ENCODE results near the gene KCNJ11. TPM values are rescaled to one million over a fixed set of nuclear protein-coding genes. Genes with fewer than 3 reads are reported as not detected.

KCNJ11 gene
- total RNA-seq, 2 experiments from 2014 or later, result 4.2 to 5.7 TPM

DNA sequence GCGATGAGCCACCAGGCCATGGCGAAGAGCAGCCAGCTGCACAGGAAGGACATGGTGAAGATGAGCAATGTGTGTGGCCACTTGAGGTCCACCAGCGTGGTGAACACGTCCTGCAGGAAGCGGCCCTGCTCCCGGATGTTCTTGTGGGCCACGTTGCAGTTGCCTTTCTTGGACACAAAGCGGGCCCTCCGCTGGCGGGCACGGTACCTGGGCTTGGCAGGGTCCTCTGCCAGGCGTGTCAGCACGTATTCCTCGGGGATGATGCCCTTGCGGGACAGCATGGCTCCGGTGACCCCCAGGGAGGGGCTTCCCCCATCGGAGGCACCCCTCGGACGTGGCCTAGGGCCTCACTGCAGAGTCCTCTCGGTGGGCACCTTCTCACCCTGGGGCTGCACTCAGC lies 648 bp downstream of the KCNJ11 start:
- DNase-seq, result no peak
- H3K9me3 Mint-ChIP-seq (ENCODE audit: insufficient read depth), result no peaks in the 10 kb centered on the region
- no peak overlapping the region for H3K27ac Mint-ChIP-seq
- no peak for ATAC-seq
- H3K4me1 Mint-ChIP-seq (ENCODE audit: low read depth), result peaks cover 17% of the 10 kb centered on the region
- POLR2A ChIA-PET, result no interaction called here
- no peaks in the 10 kb centered on the region for H3K36me3 Mint-ChIP-seq (ENCODE audit: low read depth)
- H3K4me3 Mint-ChIP-seq, result peak overlapping the region; percentile 45
- peaks cover 11% of the 10 kb centered on the region for H3K27me3 Mint-ChIP-seq (ENCODE audit: low read depth)
- CTCF ChIA-PET, result interaction anchor here (0.8 to 3.5 kb wide), 6 partner anchors 14 to 140 kb away, joined by 3 to 25 read pairs (median 4); no protein-coding TSS in a partner anchor

DNA sequence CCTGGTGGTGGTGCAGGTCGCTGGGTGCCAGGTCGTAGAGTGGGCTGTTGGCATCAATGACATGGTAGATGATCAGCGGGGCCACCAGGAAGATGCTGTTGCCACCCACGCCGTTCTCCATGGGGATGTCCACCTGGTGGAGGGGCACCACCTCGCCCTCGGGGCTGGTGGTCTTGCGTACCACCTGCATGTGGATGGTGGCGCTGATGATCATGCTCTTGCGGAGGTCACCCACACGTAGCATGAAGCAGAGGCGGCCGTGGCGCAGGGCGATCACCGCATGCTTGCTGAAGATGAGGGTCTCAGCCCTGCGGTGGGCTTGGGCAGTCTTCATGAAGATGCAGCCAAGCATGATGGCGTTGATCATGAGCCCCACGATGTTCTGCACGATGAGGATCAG lies 1.2 kb downstream of the KCNJ11 start:
- no peaks in the 10 kb centered on the region for H3K9me3 Mint-ChIP-seq (ENCODE audit: insufficient read depth)
- peaks cover 17% of the 10 kb centered on the region for H3K4me1 Mint-ChIP-seq (ENCODE audit: low read depth)
- no peak for ATAC-seq
- DNase-seq, result no peak
- POLR2A ChIA-PET, result no interaction called here
- peaks cover 11% of the 10 kb centered on the region for H3K27me3 Mint-ChIP-seq (ENCODE audit: low read depth)
- CTCF ChIA-PET, result interaction anchor here (0.7 to 3.5 kb wide), 9 partner anchors 26 to 141 kb away, joined by 3 to 25 read pairs (median 3); no protein-coding TSS in a partner anchor
- H3K4me3 Mint-ChIP-seq, result peak overlapping the region; percentile 45
- no peaks in the 10 kb centered on the region for H3K36me3 Mint-ChIP-seq (ENCODE audit: low read depth)
- no peak overlapping the region for H3K27ac Mint-ChIP-seq

DNA sequence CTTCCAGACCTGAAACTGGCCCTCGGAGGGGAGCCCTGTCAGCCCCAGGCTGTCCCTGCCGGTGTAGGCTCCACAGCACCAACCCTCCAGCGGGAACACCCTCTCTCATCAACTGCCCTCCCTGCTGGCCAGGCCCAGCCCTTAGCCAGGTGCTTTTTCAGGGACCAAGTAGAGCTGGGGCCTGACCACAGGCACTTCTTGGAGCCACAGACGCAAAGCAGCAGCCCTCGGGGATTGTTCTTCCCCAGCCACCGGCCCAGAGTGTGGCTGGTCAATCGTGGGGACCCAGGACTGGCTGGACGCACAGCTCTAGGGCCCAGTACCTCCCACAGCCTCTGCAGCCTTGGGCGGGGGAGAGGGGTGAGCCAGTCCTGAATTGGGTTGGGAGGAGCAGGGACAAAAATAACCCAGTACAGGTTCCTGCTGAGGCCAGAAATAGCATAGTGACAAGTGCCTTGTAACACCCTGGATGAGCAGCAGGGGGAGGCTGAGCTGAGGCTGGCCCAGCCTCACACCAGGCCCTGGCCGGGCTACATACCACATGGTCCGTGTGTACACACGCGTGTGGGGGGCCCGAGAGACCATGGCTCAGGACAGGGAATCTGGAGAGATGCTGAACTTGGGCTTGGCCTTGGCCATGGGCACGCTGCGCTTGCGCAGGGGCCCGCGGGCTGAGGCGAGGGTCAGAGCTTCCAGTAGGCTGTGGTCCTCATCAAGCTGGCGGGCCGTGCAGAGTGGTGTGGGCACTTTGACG lies 2.0 kb downstream of the KCNJ11 start:
- DNase-seq (peak; percentile 71), ATAC-seq (peak; percentile 55)
- H3K36me3 Mint-ChIP-seq (ENCODE audit: low read depth), result no peaks in the 10 kb centered on the region
- no peak overlapping the region for H3K4me3 Mint-ChIP-seq
- no peaks in the 10 kb centered on the region for H3K9me3 Mint-ChIP-seq (ENCODE audit: insufficient read depth)
- CTCF ChIA-PET, result interaction anchor here (0.7 to 3.5 kb wide), 9 partner anchors 26 to 142 kb away, joined by 3 to 25 read pairs (median 3); no protein-coding TSS in a partner anchor
- H3K27ac Mint-ChIP-seq, result no peak overlapping the region
- H3K27me3 Mint-ChIP-seq (ENCODE audit: low read depth), result peaks cover 11% of the 10 kb centered on the region
- peaks cover 17% of the 10 kb centered on the region for H3K4me1 Mint-ChIP-seq (ENCODE audit: low read depth)
- POLR2A ChIA-PET, result no interaction called here

DNA sequence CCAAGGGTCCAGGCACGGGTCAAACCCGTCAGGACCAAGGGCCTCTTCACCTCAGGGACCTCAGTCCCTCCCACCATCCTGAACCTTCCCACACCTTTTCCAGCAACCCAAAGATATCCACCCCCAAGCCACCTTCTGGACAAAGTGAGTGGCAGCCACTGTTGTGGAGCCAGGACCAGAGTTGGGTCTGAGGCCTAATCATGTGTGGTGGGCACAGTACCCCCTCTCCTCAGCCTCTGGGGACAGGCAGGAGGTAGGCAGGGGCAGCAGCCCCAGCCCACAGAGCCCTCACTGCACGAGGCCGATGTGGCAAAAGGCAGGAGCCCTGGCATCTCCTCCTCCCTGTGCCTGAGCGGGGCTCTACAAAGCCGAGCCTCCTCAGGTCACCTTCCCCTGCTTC lies 2.5 kb downstream of the KCNJ11 start:
- H3K4me3 Mint-ChIP-seq, result no peak overlapping the region
- H3K4me1 Mint-ChIP-seq (ENCODE audit: low read depth), result peaks cover 17% of the 10 kb centered on the region
- CTCF ChIA-PET, result interaction anchor here (1.0 to 5.0 kb wide), 7 partner anchors 27 to 156 kb away, joined by 3 to 101 read pairs (median 8); no protein-coding TSS in a partner anchor
- DNase-seq (no peak), ATAC-seq (no peak)
- POLR2A ChIA-PET, result no interaction called here
- H3K9me3 Mint-ChIP-seq (ENCODE audit: insufficient read depth), result no peaks in the 10 kb centered on the region
- H3K27ac Mint-ChIP-seq, result peak overlapping the region; percentile 43
- peaks cover 6% of the 10 kb centered on the region for H3K27me3 Mint-ChIP-seq (ENCODE audit: low read depth)
- H3K36me3 Mint-ChIP-seq (ENCODE audit: low read depth), result no peaks in the 10 kb centered on the region

DNA sequence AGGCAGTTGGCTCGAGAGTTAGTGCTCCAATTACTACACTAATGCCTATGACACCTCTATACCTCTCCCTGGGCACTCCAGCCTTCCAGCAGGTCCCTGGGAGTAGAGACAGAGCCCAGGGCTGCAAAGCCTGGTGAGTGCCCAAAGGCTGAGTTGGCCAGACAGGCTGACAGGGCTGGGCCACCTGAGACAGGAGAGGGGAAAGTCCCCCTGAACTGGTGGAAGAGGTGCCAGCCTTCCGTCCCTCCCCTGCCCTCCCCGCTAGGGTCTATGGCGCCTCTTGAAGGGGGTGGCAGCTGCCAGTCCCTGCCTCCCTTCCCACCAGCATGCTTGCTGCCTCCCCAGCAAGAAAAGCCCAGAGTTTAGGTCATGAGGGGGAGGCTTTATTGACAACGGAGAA lies 3.0 kb downstream of the KCNJ11 start:
- ChIA-PET CTCF (interaction anchor here (2.0 to 5.0 kb wide), 4 partner anchors 114 to 155 kb away, joined by 19 to 101 read pairs (median 31); no protein-coding TSS in a partner anchor), POLR2A (no interaction called here)
- Mint-ChIP-seq H3K27me3 (ENCODE audit: low read depth) (peaks cover 5% of the 10 kb centered on the region), H3K4me1 (ENCODE audit: low read depth) (peaks cover 17% of the 10 kb centered on the region), H3K9me3 (ENCODE audit: insufficient read depth) (no peaks in the 10 kb centered on the region), H3K36me3 (ENCODE audit: low read depth) (no peaks in the 10 kb centered on the region), H3K27ac (no peak overlapping the region), H3K4me3 (no peak overlapping the region)
- DNase-seq (no peak), ATAC-seq (no peak)

DNA sequence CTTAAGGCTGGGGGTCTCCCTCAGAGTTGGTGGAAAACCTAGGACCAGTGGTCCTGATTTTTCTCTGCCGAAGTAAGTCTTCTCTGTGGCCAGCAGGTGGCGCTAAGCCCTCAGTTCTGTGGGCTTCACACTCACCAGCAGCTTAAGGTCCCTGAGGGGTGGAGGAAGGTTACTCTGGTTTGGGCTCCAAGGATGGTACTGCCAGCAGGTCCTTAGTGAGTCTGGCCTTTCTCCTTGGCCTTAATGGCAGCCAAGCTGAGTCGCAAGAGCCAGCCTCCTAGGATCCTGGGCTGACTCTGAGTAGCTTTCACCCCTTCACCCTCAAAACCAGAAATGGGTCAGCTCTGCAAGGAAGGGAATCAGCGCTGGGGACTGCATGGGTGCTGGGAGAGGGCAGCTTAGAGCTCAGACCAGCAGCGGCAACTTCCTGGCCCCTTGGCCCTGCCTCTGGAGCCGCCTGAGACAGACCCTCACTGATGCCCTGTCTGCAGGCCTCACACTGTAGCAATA lies 4.4 kb downstream of the KCNJ11 start:
- no peak overlapping the region for H3K4me3 Mint-ChIP-seq
- H3K36me3 Mint-ChIP-seq (ENCODE audit: low read depth), result no peaks in the 10 kb centered on the region
- H3K4me1 Mint-ChIP-seq (ENCODE audit: low read depth), result peaks cover 10% of the 10 kb centered on the region
- ChIA-PET CTCF (interaction anchor here (0.6 to 5.0 kb wide), 42 partner anchors 9 to 594 kb away, joined by 3 to 101 read pairs (median 4); partner anchors contain the start of gene USH1C), POLR2A (no interaction called here)
- DNase-seq (peak; percentile 88), ATAC-seq (peak; percentile 54)
- no peak overlapping the region for H3K27ac Mint-ChIP-seq
- H3K27me3 Mint-ChIP-seq (ENCODE audit: low read depth), result peaks cover 3% of the 10 kb centered on the region
- H3K9me3 Mint-ChIP-seq (ENCODE audit: insufficient read depth), result no peaks in the 10 kb centered on the region

DNA sequence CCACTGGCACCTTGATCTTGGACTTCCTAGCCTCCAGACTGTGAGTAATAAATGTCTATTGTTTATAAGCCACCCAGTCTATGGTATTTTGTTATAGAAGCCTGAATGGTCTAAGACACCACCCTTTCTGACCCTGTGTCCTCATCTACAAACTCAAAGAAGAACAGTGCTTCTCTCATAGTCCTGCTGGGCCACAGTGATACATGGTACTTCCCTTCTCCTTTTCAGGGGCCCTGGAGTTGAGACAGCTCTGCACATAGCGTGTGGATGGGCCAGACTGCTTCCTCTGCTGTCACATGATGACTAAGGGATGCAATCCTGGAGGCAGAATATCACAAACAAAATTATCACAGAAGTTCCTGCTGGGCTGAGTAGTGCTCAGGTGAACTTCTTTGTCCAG lies 5.0 kb downstream of the KCNJ11 start:
- Mint-ChIP-seq H3K4me3 (no peak overlapping the region), H3K4me1 (ENCODE audit: low read depth) (peaks cover 10% of the 10 kb centered on the region), H3K9me3 (ENCODE audit: insufficient read depth) (no peaks in the 10 kb centered on the region), H3K36me3 (ENCODE audit: low read depth) (no peaks in the 10 kb centered on the region), H3K27me3 (ENCODE audit: low read depth) (peaks cover 3% of the 10 kb centered on the region), H3K27ac (no peak overlapping the region)
- ATAC-seq (no peak), DNase-seq (no peak)
- ChIA-PET CTCF (interaction anchor here (0.8 to 5.0 kb wide), 34 partner anchors 9 to 595 kb away, joined by 3 to 101 read pairs (median 5); partner anchors contain the start of gene USH1C), POLR2A (no interaction called here)

DNA sequence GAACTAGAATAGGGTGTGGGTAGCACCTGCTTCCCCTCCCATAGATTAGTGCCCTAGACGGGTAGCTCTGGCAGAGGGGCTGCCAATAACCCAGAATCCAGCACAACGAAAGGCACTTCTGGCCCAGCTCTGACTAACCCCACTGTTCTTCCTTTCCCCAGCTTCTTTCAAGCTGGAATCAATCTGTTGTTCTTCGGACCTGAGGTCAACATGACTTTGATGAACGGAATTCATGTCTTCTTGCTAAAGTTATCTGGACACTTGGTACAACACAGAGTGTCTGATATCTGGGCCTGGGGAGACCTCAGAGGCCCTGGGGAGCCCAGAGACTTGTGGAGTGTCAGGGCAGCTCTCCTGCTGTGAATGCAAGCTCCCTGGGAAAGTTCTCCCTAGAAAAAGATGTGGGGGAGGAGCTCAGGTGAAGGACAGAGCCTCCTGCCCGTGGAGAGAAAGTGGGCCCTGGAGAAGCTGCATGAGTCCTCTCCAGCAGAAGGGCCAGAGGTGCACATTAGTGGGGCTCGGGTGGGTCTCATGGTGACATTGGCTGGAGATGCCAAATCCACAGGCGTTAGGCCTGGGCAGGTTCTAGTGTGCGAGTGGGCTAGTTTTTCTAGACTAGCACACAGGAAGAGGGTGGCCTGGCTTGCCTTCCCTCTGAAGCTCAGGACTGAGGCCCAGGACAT lies 6.3 kb downstream of the KCNJ11 start:
- Mint-ChIP-seq H3K27me3 (ENCODE audit: low read depth) (no peaks in the 10 kb centered on the region), H3K4me1 (ENCODE audit: low read depth) (peaks cover 5% of the 10 kb centered on the region), H3K27ac (no peak overlapping the region), H3K9me3 (ENCODE audit: insufficient read depth) (no peaks in the 10 kb centered on the region), H3K36me3 (ENCODE audit: low read depth) (no peaks in the 10 kb centered on the region), H3K4me3 (no peak overlapping the region)
- DNase-seq (no peak), ATAC-seq (no peak)
- ChIA-PET POLR2A (no interaction called here), CTCF (interaction anchor here (0.8 to 5.0 kb wide), 6 partner anchors 22 to 152 kb away, joined by 3 to 101 read pairs (median 20); no protein-coding TSS in a partner anchor)

DNA sequence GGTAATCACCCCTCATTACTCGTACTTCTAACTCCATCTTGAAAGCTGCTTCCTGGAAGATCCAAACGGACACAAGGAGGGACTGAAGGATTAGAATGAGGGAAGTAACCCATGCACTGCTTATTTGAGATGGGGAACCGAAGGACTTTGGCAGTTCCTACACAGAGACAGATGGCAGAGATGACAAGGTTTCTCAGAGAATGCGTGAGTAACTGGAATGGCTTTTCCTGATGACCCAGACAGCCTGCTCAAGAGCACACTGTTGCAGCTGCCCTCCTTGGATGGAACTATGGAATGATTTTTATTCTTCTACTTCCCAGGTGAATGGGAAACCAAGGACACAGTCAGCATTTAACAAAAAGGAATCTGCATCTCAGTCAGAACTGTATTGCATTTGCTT lies 7.3 kb downstream of the KCNJ11 start:
- H3K4me1 Mint-ChIP-seq (ENCODE audit: low read depth), result peaks cover under 1% of the 10 kb centered on the region
- ATAC-seq, result no peak
- CTCF ChIA-PET, result interaction anchor here (2.2 to 5.0 kb wide), 3 partner anchors 125 to 151 kb away, joined by 16 to 101 read pairs (median 28); no protein-coding TSS in a partner anchor

DNA sequence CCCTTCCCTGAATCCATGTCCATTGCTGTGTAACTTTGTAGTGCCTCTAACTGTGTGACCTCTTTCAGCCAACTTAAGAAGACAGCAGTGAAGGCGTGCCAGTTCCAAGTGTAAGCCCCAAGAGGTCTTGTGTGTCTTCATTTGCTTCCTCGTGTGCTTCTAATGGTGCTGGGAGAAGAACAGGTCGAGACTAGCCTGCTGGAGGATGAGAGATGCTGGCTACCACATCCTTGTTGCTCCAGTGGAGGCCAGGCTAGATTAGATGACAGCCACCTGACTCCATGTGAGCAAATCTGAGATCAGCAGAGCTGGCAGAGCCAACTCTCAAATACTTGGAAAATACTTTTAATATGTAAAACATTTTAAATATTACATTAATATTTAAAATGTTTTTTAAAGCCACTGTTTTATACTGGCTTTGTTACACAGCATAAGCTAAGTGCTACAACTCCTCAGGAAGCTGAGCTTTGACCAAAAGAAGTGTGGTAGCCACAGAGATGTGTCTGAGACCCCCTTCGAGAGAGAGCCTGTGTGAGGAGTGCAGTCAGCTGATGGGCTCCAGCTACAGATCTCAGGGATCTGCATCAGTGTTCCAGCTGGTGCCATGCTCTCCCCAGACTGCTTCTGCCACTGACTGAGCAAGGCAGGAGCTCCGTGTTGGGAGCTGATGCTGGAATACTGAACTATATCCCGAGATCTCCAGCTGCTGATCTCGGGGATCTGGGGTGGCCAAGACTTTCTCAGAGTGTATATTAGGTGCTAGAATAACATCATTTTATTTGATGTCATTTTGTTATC lies 8.9 kb downstream of the KCNJ11 start:
- ChIA-PET CTCF (interaction anchor here (1.1 to 2.9 kb wide), 3 partner anchors 9 to 149 kb away, joined by 3 to 8 read pairs (median 4); partner anchors contain the start of gene KCNJ11), POLR2A (no interaction called here)
- ATAC-seq, result no peak
- Mint-ChIP-seq H3K4me1 (ENCODE audit: low read depth) (no peaks in the 10 kb centered on the region), H3K9me3 (ENCODE audit: insufficient read depth) (no peaks in the 10 kb centered on the region), H3K27ac (no peak overlapping the region), H3K36me3 (ENCODE audit: low read depth) (no peaks in the 10 kb centered on the region), H3K27me3 (ENCODE audit: low read depth) (no peaks in the 10 kb centered on the region), H3K4me3 (no peak overlapping the region)
- no peak for DNase-seq

More for the DNA sequence above, 7.3 kb downstream of the KCNJ11 start:
- Mint-ChIP-seq H3K27me3 (ENCODE audit: low read depth) (no peaks in the 10 kb centered on the region), H3K4me3 (no peak overlapping the region), H3K36me3 (ENCODE audit: low read depth) (no peaks in the 10 kb centered on the region), H3K9me3 (ENCODE audit: insufficient read depth) (no peaks in the 10 kb centered on the region), H3K27ac (no peak overlapping the region)
- DNase-seq, result no peak
- POLR2A ChIA-PET, result no interaction called here

DNA sequence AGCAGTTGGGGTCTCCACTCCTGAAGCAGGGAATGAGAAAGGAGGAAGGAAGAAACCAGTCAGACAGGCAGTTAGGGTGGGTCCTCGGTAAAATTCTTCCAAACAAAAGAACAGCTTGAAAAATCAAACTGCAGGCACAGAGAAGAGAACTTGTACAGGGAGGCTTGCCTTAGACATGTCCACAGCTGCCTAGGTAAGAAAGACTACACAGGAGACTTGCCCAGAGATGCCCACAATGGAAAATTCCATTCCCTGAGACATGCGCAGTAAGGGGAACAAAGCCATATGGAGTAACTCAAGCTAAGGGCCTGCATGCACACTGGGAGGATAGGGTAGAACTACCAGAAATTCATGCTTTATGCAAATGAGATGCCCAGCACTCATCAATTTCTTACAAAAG lies 9.8 kb downstream of the KCNJ11 start:
- ChIA-PET CTCF (interaction anchor here (1.1 to 2.9 kb wide), 3 partner anchors 10 to 150 kb away, joined by 3 to 8 read pairs (median 4); partner anchors contain the start of gene KCNJ11), POLR2A (no interaction called here)
- no peak overlapping the region for H3K4me3 Mint-ChIP-seq
- H3K27ac Mint-ChIP-seq, result no peak overlapping the region
- no peaks in the 10 kb centered on the region for H3K36me3 Mint-ChIP-seq (ENCODE audit: low read depth)
- no peaks in the 10 kb centered on the region for H3K4me1 Mint-ChIP-seq (ENCODE audit: low read depth)
- peaks cover 3% of the 10 kb centered on the region for H3K9me3 Mint-ChIP-seq (ENCODE audit: insufficient read depth)
- no peaks in the 10 kb centered on the region for H3K27me3 Mint-ChIP-seq (ENCODE audit: low read depth)
- ATAC-seq, result no peak
- no peak for DNase-seq

Data from activated CD8-positive, alpha-beta T cell treated with anti-CD3 and anti-CD28 coated beads, Interleukin-2, amount 10 ng/mL, durations not matched to agents 7 days and 5 days (primary cell).